GM23338 (cell line): ENCODE data around the gene CSNK2B. TPM values are rescaled to one million over a fixed set of nuclear protein-coding genes. Genes with fewer than 3 reads are reported as not detected.

Experiments used
- CREB1 ChIP-seq: fragments of 250-450 bp; sonication (Bioruptor Pico); IDR thresholded peaks from 2 replicates; pipeline ENCODE4 v1.5.0; 2020; ENCODE audit warnings: low read depth, mild to moderate bottlenecking, moderate library complexity
- EZH2 ChIP-seq: fragments of 200-600 bp; sonication (generic); IDR thresholded peaks from one replicate; pipeline ENCODE4 v1.8.0; 2017; ENCODE audit warnings: antibody characterized with exemption, mild to moderate bottlenecking, low read depth; ENCODE audit not compliant: unreplicated experiment
- EZH2phosphoT487 ChIP-seq: fragments of 200-600 bp; sonication (generic); IDR thresholded peaks from one replicate; pipeline ENCODE4 v1.8.1; 2018; ENCODE audit warnings: antibody characterized with exemption; ENCODE audit not compliant: unreplicated experiment
- POLR2AphosphoS5 ChIP-seq: IDR thresholded peaks from 2 replicates; pipeline ENCODE4 v1.6.1; 2016; ENCODE audit warnings: antibody characterized with exemption, low read depth
- ZNF114 ChIP-seq: fragments of 250-450 bp; sonication (Bioruptor Pico); IDR thresholded peaks from 2 replicates; pipeline ENCODE4 v1.5.0; 2020; ENCODE audit warnings: mild to moderate bottlenecking, moderate library complexity
- ZNF331 ChIP-seq: fragments of 250-450 bp; sonication (Bioruptor Pico); IDR thresholded peaks from 2 replicates; pipeline ENCODE4 v1.5.0; 2020; ENCODE audit warnings: low read depth, mild to moderate bottlenecking, moderate library complexity
- polyA plus RNA-seq: library from polyadenylated mRNA; unstranded; fragments of >200 nt; fragmentation: Nextera tagmentation; extraction: Ambion mirVana; gene quantifications from 2 replicates; pipeline ENCODE4 v1.2.1, GENCODE V29; 2016
- total RNA-seq: library from RNA; depleted of rRNA; stranded (reverse); fragments of >200 nt; shearing (Covaris generic); gene quantifications from 2 replicates; pipeline ENCODE4 v1.2.3, GENCODE V29; 2014
- TF ChIP-seq, protein P1 (sequence below): IDR thresholded peaks from one replicate; pipeline ENCODE4 v1.6.1; 2018; ENCODE audit warnings: antibody characterized with exemption; ENCODE audit not compliant: unreplicated experiment
- TF ChIP-seq, protein P2 (sequence below): fragments of 250-450 bp; sonication (Bioruptor Pico); IDR thresholded peaks from 2 replicates; pipeline ENCODE4 v1.5.0; 2020; ENCODE audit warnings: mild to moderate bottlenecking, moderate library complexity

The CSNK2B gene
- total and polyA plus RNA-seq, 2 experiments from 2014 or later = 260 to 271 TPM

DNA sequence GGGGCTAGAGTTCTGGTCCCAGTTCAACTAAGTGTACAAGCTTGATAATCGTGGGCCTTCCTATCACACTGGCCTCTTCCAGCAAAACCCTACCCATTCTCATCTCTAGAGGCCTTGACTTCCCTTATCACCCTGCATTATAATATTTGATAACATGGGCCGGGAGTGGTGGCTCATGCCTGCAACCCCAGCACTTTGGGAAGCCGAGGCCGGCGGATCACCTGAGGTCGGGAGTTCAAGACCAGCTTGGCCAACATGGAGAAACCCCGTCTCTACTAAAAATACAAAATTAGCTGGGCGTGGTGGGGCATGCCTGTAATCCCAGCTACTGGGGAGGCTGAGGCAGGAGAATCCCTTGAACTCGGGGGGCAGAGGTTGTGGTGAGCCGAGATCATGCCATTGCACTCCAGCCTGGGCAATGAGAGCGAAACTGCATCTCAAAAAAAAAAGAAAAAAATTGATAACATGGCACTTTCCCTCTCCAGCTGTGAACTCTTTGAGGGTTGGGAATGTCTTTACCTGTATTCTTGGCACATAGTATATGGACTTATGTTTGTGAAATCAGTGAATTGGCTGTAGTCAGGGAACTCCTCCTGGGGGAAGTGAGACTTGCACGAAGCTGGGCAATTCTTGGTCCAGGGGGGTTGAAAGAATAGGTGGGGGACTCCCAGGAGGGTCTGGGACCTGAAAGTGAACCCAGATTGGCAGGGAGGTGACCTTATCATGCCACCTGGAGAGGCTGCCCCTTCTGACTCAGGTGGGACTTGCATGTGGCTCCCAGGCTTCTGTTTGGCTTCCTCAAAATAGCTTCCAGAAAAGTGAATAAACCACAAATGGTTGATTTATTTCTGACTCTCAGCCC is 4.4 kb upstream of the CSNK2B start (continued):
- TF ChIP-seq, protein P1, sequence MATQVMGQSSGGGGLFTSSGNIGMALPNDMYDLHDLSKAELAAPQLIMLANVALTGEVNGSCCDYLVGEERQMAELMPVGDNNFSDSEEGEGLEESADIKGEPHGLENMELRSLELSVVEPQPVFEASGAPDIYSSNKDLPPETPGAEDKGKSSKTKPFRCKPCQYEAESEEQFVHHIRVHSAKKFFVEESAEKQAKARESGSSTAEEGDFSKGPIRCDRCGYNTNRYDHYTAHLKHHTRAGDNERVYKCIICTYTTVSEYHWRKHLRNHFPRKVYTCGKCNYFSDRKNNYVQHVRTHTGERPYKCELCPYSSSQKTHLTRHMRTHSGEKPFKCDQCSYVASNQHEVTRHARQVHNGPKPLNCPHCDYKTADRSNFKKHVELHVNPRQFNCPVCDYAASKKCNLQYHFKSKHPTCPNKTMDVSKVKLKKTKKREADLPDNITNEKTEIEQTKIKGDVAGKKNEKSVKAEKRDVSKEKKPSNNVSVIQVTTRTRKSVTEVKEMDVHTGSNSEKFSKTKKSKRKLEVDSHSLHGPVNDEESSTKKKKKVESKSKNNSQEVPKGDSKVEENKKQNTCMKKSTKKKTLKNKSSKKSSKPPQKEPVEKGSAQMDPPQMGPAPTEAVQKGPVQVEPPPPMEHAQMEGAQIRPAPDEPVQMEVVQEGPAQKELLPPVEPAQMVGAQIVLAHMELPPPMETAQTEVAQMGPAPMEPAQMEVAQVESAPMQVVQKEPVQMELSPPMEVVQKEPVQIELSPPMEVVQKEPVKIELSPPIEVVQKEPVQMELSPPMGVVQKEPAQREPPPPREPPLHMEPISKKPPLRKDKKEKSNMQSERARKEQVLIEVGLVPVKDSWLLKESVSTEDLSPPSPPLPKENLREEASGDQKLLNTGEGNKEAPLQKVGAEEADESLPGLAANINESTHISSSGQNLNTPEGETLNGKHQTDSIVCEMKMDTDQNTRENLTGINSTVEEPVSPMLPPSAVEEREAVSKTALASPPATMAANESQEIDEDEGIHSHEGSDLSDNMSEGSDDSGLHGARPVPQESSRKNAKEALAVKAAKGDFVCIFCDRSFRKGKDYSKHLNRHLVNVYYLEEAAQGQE = no peak
- no peak for TF ChIP-seq ZNF114 (CRISPR knock-in tag)
- no peak for TF ChIP-seq EZH2
- TF ChIP-seq EZH2phosphoT487 = no peak
- TF ChIP-seq ZNF331 (CRISPR knock-in tag) = no peak
- no peak for TF ChIP-seq POLR2AphosphoS5
- no peak for TF ChIP-seq CREB1
- TF ChIP-seq, protein P2, sequence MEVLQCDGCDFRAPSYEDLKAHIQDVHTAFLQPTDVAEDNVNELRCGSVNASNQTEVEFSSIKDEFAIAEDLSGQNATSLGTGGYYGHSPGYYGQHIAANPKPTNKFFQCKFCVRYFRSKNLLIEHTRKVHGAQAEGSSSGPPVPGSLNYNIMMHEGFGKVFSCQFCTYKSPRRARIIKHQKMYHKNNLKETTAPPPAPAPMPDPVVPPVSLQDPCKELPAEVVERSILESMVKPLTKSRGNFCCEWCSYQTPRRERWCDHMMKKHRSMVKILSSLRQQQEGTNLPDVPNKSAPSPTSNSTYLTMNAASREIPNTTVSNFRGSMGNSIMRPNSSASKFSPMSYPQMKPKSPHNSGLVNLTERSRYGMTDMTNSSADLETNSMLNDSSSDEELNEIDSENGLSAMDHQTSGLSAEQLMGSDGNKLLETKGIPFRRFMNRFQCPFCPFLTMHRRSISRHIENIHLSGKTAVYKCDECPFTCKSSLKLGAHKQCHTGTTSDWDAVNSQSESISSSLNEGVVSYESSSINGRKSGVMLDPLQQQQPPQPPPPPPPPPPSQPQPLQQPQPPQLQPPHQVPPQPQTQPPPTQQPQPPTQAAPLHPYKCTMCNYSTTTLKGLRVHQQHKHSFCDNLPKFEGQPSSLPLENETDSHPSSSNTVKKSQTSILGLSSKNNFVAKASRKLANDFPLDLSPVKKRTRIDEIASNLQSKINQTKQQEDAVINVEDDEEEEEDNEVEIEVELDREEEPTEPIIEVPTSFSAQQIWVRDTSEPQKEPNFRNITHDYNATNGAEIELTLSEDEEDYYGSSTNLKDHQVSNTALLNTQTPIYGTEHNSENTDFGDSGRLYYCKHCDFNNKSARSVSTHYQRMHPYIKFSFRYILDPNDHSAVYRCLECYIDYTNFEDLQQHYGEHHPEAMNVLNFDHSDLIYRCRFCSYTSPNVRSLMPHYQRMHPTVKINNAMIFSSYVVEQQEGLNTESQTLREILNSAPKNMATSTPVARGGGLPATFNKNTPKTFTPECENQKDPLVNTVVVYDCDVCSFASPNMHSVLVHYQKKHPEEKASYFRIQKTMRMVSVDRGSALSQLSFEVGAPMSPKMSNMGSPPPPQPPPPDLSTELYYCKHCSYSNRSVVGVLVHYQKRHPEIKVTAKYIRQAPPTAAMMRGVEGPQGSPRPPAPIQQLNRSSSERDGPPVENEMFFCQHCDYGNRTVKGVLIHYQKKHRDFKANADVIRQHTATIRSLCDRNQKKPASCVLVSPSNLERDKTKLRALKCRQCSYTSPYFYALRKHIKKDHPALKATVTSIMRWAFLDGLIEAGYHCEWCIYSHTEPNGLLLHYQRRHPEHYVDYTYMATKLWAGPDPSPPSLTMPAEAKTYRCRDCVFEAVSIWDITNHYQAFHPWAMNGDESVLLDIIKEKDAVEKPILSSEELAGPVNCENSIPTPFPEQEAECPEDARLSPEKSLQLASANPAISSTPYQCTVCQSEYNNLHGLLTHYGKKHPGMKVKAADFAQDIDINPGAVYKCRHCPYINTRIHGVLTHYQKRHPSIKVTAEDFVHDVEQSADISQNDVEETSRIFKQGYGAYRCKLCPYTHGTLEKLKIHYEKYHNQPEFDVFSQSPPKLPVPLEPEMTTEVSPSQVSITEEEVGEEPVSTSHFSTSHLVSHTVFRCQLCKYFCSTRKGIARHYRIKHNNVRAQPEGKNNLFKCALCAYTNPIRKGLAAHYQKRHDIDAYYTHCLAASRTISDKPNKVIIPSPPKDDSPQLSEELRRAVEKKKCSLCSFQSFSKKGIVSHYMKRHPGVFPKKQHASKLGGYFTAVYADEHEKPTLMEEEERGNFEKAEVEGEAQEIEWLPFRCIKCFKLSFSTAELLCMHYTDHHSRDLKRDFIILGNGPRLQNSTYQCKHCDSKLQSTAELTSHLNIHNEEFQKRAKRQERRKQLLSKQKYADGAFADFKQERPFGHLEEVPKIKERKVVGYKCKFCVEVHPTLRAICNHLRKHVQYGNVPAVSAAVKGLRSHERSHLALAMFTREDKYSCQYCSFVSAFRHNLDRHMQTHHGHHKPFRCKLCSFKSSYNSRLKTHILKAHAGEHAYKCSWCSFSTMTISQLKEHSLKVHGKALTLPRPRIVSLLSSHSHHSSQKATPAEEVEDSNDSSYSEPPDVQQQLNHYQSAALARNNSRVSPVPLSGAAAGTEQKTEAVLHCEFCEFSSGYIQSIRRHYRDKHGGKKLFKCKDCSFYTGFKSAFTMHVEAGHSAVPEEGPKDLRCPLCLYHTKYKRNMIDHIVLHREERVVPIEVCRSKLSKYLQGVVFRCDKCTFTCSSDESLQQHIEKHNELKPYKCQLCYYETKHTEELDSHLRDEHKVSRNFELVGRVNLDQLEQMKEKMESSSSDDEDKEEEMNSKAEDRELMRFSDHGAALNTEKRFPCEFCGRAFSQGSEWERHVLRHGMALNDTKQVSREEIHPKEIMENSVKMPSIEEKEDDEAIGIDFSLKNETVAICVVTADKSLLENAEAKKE (CRISPR knock-in tag) = no peak
